HepG2 (cell line): ENCODE measurements around the gene R3HDM1. TPM values are rescaled to one million over a fixed set of nuclear protein-coding genes. Genes with fewer than 3 reads are reported as not detected.

Experiments used
- ATAC-seq: fragments of 200-7000 bp; cut with Tn5 transposase; 3 replicates; pipeline ENCODE4 v1.9.1; 2020; ENCODE audit warnings: mild to moderate bottlenecking, moderate library complexity
- BruUV-seq: library from RNA; stranded (reverse); fragments of 400-500 nt; replicated peaks from 2 replicates; lab custom pipeline; 2021; lab: Mats Ljungman, UMichigan
- CTCF ChIA-PET: fragments of 300-600 bp; formaldehyde crosslinking; extraction: SDS; loops from one replicate; lab custom pipeline; 2021; ENCODE audit warnings: low total read pairs, inconsistent platforms, low intra/inter-chr PET ratio; lab: Yijun Ruan, JAX
- POLR2A ChIA-PET: fragments of 350-600 bp; sonication (Branson Sonifier 250); formaldehyde crosslinking; loops from one replicate; lab custom pipeline; 2020; ENCODE audit warnings: antibody characterized with exemption, inconsistent platforms; lab: Yijun Ruan, JAX
- DNase-seq: peaks from one replicate; pipeline ENCODE4 v3.0.0-alpha.2; 2015; ENCODE audit warnings: low spot score
- FAIRE-seq: peaks from 3 replicates; lab custom pipeline; 2011; peaks lifted over from hg19 to GRCh38; lab: Jason Lieb, UNC
- H2AFZ ChIP-seq: one replicate; pipeline ENCODE4 v1.6.1; 2011; ENCODE audit warnings: low read length, inconsistent platforms
- H3K27ac ChIP-seq: fragments of 300-600 bp; 3 replicates; pipeline ENCODE4 v1.8.0; 2011; ENCODE audit warnings: mixed run types, mild to moderate bottlenecking, mixed read lengths, low read length, inconsistent platforms; ENCODE audit not compliant: insufficient read depth; ENCODE audit errors: extremely low read length
- H3K27me3 ChIP-seq, 2 experiments: fragments of 200-600 bp in 1 of 2; 2 replicates in 1 of 2; 3 replicates in 1 of 2; pipeline versions ENCODE4 v1.6.0 to v1.8.0; 2011; ENCODE audit warnings: low read length in 2 of 2, mild to moderate bottlenecking in 2 of 2, moderate library complexity in 2 of 2, inconsistent platforms in 1 of 2; ENCODE audit not compliant: insufficient read depth in 2 of 2, control insufficient read depth in 1 of 2
- H3K36me3 ChIP-seq, 2 experiments: fragments of 200-600 bp in 1 of 2; replicated peaks in 1 of 2; 2 replicates in 1 of 2; 3 replicates in 1 of 2; pipeline versions ENCODE4 v1.5.1 to v1.8.0; 2011; ENCODE audit warnings: low read length in 2 of 2, inconsistent platforms in 1 of 2; ENCODE audit not compliant: insufficient read depth in 2 of 2, control insufficient read depth in 1 of 2
- H3K4me1 ChIP-seq: 2 replicates; pipeline ENCODE4 v1.5.1; 2012; ENCODE audit warnings: low read length, inconsistent platforms; ENCODE audit not compliant: insufficient read depth
- H3K4me2 ChIP-seq: 2 replicates; pipeline ENCODE4 v1.6.0; 2011; ENCODE audit warnings: low read depth, low read length, inconsistent platforms
- H3K4me3 ChIP-seq, 3 experiments: fragments of 200-600 bp in 1 of 3; sonication (generic), shearing (Covaris generic) in 1 of 3; replicated peaks in 1 of 3; 2 replicates each; pipeline ENCODE4 v1.5.1; 2011 to 2016; ENCODE audit warnings: low read length in 3 of 3, inconsistent platforms in 2 of 3, low read depth in 2 of 3, mild to moderate bottlenecking in 2 of 3, control low read depth in 1 of 3, mixed read lengths in 1 of 3; ENCODE audit not compliant: insufficient read depth in 1 of 3
- H3K79me2 ChIP-seq: one replicate; pipeline ENCODE4 v1.6.1; 2011; ENCODE audit warnings: low read length, inconsistent platforms; ENCODE audit not compliant: insufficient read depth
- H3K9ac ChIP-seq: 2 replicates; pipeline ENCODE4 v1.6.0; 2011; ENCODE audit warnings: mild to moderate bottlenecking, low read depth, low read length, inconsistent platforms; ENCODE audit not compliant: insufficient read depth
- H3K9me3 ChIP-seq: 2 replicates; pipeline ENCODE4 v1.5.1; 2012; ENCODE audit warnings: mild to moderate bottlenecking, low read length
- H4K20me1 ChIP-seq: 2 replicates; pipeline ENCODE4 v1.6.0; 2011; ENCODE audit warnings: inconsistent platforms, mild to moderate bottlenecking, low read length, moderate library complexity; ENCODE audit not compliant: insufficient read depth
- ATAD3A ChIP-seq: sonication (generic); formaldehyde crosslinking; IDR thresholded peaks from 2 replicates; pipeline ENCODE4 v1.4.0; 2020; ENCODE audit warnings: missing genetic modification reagents
- CBX1 ChIP-seq: IDR thresholded peaks from one replicate; pipeline ENCODE4 v1.6.1; 2016; ENCODE audit warnings: antibody characterized with exemption, low read depth
- CBX5 ChIP-seq: sonication (generic); formaldehyde crosslinking; IDR thresholded peaks from 2 replicates; pipeline ENCODE4 v1.4.0; 2020; ENCODE audit warnings: missing genetic modification reagents, borderline replicate concordance
- FOXM1 ChIP-seq: sonication (generic); formaldehyde crosslinking; IDR thresholded peaks from 2 replicates; pipeline ENCODE4 v1.5.0; 2020; ENCODE audit warnings: missing genetic modification reagents
- GATAD2A ChIP-seq: IDR thresholded peaks from 2 replicates; pipeline ENCODE4 v1.6.1; 2016
- KDM5B ChIP-seq: sonication (generic); formaldehyde crosslinking; IDR thresholded peaks from 2 replicates; pipeline ENCODE4 v1.4.0; 2020; ENCODE audit warnings: missing genetic modification reagents, mild to moderate bottlenecking, borderline replicate concordance
- KLF12 ChIP-seq: sonication (generic); formaldehyde crosslinking; IDR thresholded peaks from 2 replicates; pipeline ENCODE4 v1.4.0; 2020; ENCODE audit warnings: missing genetic modification reagents, borderline replicate concordance
- MYC ChIP-seq: sonication (generic); formaldehyde crosslinking; IDR thresholded peaks from 2 replicates; pipeline ENCODE4 v1.9.0; 2021; ENCODE audit warnings: missing genetic modification reagents, borderline replicate concordance
- NR2F1 ChIP-seq, 2 experiments: fragments of 450-650 bp in 1 of 2; formaldehyde crosslinking in 1 of 2; IDR thresholded peaks; 2 replicates each; pipeline versions ENCODE4 v1.5.0 to v1.6.1; 2016 to 2020; ENCODE audit warnings: mild to moderate bottlenecking in 1 of 2, missing compliant biosample characterization in 1 of 2, missing genetic modification reagents in 1 of 2, moderate library complexity in 1 of 2
- POLR2AphosphoS5 ChIP-seq: IDR thresholded peaks from 2 replicates; pipeline ENCODE4 v1.6.1; 2012; ENCODE audit warnings: low read depth, low read length
- RFXANK ChIP-seq: IDR thresholded peaks from 2 replicates; pipeline ENCODE4 v1.6.1; 2016
- SIX4 ChIP-seq: sonication (generic); formaldehyde crosslinking; IDR thresholded peaks from 2 replicates; pipeline ENCODE4 v1.4.0; 2020; ENCODE audit warnings: missing genetic modification reagents
- ZNF354B ChIP-seq: sonication (generic); formaldehyde crosslinking; IDR thresholded peaks from 2 replicates; pipeline ENCODE4 v1.8.0; 2022; ENCODE audit warnings: mild to moderate bottlenecking, missing genetic modification reagents
- WGBS: methylation state at CpG from one replicate; pipeline ENCODE4 v1.1.6; 2017; ENCODE audit warnings: low lambda C conversion rate; 5-methylcytosine and 5-hydroxymethylcytosine counted together
- in situ Hi-C: cut with HindIII; loops from 2 replicates; pipeline ENCODE4 v1.10.0; 2017; ENCODE audit warnings: low pct_unique_long_range_greater_than_20kb; ENCODE audit not compliant: extremely low pct_ligation_motif_present
- intact Hi-C: fragments of 100-400 bp; cut with micrococcal nuclease; formaldehyde crosslinking; loops from one replicate; pipeline ENCODE4 v1.10.0; 2022; ENCODE audit not compliant: unreplicated experiment
- polyA plus RNA-seq, 8 experiments: library from polyadenylated mRNA; depleted of rRNA in 3 of 8; stranded (reverse) in 7 of 8; unstranded in 1 of 8; fragments of >200 nt; fragmentation: Illumina TruSeq in 4 of 8; extraction: Trizol in 4 of 8; gene quantifications; 2 replicates each; pipeline versions ENCODE4 v1.2.1 to v1.2.3, GENCODE V29; 2011 to 2016; ENCODE audit warnings: low read depth in 4 of 8, missing spikeins in 1 of 8, mixed read lengths in 1 of 8; ENCODE audit not compliant: insufficient read depth in 1 of 8
- total RNA-seq, 5 experiments: library from RNA; depleted of rRNA; stranded (reverse); fragments of >200 nt; fragmentation: Illumina TruSeq; extraction: Trizol; gene quantifications; 2 replicates each; pipeline ENCODE4 v1.2.3, GENCODE V29; 2016; ENCODE audit warnings: low read depth in 1 of 5
- TF ChIP-seq, protein P1 (sequence below): sonication (generic); formaldehyde crosslinking; IDR thresholded peaks from 2 replicates; pipeline ENCODE4 v1.4.0; 2020; ENCODE audit warnings: mild to moderate bottlenecking, missing genetic modification reagents
- TF ChIP-seq, protein P2 (sequence below): sonication (generic); formaldehyde crosslinking; IDR thresholded peaks from 2 replicates; pipeline ENCODE4 v1.4.0; 2020; ENCODE audit warnings: mild to moderate bottlenecking, missing genetic modification reagents
- TF ChIP-seq, protein P3 (sequence below): sonication (generic); formaldehyde crosslinking; IDR thresholded peaks from 2 replicates; pipeline ENCODE4 v1.4.0; 2020; ENCODE audit warnings: missing genetic modification reagents

Gene R3HDM1
- total and polyA plus RNA-seq, 2 of the 13 experiments (the other 11 are each of a cell fraction or from before 2014, with no cell fraction given), result 15.7 to 54.3 TPM

GRCh38 chr2:135494917-135495316, 36.4 kb upstream of the R3HDM1 start:
- FAIRE-seq, result no peak
- WGBS, result 91% methylated on average over 2 of the region's 2 CpGs
- CTCF ChIA-PET, result no interaction called here
- TF ChIP-seq ATAD3A (CRISPR knock-in tag) (no peak), NR2F1 (CRISPR knock-in tag; IDR thresholded peaks at IDR 0.05) (no peak), CBX1 (no peak), POLR2AphosphoS5 (no peak), RFXANK (CRISPR knock-in tag) (no peak), GATAD2A (no peak), ZNF354B (CRISPR knock-in tag) (no peak), KDM5B (no peak), SIX4 (CRISPR knock-in tag) (no peak), FOXM1 (no peak), CBX5 (CRISPR knock-in tag) (no peak), KLF12 (no peak), MYC (CRISPR knock-in tag) (no peak)
- TF ChIP-seq, protein P1, sequence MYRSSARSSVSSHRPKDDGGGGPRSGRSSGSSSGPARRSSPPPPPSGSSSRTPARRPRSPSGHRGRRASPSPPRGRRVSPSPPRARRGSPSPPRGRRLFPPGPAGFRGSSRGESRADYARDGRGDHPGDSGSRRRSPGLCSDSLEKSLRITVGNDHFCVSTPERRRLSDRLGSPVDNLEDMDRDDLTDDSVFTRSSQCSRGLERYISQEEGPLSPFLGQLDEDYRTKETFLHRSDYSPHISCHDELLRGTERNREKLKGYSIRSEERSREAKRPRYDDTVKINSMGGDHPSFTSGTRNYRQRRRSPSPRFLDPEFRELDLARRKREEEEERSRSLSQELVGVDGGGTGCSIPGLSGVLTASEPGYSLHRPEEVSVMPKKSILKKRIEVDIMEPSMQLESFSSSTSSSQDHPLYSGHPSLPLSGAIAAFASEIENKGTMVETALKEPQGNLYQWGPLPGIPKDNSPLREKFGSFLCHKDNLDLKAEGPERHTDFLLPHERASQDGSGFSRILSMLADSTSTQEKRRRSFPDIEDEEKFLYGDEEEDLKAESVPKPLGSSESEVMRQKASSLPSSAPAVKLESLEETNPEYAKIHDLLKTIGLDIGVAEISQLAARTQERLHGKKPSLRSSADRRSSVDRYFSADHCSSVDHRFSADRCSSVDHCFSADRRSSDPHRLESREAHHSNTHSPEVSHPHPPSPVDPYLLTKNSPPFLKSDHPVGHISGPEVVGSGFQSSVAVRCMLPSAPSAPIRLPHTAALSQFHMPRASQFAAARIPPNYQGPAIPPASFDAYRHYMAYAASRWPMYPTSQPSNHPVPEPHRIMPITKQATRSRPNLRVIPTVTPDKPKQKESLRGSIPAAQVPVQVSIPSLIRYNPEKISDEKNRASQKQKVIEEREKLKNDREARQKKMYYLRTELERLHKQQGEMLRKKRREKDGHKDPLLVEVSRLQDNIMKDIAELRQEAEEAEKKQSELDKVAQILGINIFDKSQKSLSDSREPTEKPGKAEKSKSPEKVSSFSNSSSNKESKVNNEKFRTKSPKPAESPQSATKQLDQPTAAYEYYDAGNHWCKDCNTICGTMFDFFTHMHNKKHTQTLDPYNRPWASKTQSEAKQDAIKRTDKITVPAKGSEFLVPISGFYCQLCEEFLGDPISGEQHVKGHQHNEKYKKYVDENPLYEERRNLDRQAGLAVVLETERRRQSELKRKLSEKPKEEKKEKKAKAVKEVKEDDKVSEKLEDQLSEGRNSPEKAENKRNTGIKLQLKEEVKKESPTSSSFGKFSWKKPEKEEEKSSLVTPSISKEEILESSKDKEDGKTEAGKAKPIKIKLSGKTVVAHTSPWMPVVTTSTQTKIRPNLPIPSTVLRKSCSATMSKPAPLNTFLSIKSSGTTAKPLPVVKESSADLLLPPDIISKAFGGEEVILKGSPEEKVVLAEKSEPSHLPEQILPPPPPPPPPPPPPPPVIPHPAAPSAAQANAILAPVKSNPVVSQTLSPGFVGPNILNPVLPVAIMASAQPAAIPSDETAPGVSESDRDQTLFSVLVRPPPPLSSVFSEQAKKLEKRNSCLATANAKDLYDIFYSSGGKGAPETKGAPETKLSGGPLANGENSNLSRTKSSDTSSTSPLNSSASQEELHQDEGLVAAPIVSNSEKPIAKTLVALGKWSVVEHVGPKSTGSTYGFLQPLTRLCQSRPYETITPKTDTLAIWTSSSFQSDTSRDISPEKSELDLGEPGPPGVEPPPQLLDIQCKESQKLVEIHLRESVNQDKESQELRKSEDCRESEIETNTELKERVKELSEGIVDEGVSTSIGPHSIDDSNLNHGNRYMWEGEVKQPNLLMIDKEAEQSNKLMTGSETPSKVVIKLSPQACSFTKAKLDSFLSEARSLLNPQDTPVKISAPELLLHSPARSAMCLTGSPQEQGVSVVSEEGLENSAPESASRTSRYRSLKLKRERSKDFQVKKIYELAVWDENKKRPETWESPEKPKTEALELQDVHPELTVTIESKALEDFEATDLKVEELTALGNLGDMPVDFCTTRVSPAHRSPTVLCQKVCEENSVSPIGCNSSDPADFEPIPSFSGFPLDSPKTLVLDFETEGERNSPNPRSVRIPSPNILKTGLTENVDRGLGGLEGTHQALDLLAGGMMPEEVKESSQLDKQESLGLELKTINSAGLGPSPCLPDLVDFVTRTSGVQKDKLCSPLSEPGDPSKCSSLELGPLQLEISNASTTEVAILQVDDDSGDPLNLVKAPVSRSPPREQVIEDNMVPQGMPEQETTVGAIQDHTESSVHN (CRISPR knock-in tag), result no peak
- TF ChIP-seq, protein P2, sequence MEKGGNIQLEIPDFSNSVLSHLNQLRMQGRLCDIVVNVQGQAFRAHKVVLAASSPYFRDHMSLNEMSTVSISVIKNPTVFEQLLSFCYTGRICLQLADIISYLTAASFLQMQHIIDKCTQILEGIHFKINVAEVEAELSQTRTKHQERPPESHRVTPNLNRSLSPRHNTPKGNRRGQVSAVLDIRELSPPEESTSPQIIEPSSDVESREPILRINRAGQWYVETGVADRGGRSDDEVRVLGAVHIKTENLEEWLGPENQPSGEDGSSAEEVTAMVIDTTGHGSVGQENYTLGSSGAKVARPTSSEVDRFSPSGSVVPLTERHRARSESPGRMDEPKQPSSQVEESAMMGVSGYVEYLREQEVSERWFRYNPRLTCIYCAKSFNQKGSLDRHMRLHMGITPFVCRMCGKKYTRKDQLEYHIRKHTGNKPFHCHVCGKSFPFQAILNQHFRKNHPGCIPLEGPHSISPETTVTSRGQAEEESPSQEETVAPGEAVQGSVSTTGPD (CRISPR knock-in tag), result no peak
- TF ChIP-seq, protein P3, sequence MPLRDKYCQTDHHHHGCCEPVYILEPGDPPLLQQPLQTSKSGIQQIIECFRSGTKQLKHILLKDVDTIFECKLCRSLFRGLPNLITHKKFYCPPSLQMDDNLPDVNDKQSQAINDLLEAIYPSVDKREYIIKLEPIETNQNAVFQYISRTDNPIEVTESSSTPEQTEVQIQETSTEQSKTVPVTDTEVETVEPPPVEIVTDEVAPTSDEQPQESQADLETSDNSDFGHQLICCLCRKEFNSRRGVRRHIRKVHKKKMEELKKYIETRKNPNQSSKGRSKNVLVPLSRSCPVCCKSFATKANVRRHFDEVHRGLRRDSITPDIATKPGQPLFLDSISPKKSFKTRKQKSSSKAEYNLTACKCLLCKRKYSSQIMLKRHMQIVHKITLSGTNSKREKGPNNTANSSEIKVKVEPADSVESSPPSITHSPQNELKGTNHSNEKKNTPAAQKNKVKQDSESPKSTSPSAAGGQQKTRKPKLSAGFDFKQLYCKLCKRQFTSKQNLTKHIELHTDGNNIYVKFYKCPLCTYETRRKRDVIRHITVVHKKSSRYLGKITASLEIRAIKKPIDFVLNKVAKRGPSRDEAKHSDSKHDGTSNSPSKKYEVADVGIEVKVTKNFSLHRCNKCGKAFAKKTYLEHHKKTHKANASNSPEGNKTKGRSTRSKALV (CRISPR knock-in tag), result no peak

More at GRCh38 chr2:135494917-135495316, 36.4 kb upstream of the R3HDM1 start:
- Histone ChIP-seq H2AFZ (no peak overlapping the region), H3K4me3 (no peak overlapping the region), H3K27ac (no peak overlapping the region), H3K79me2 (no peaks in the 10 kb centered on the region), H3K4me2 (no peak overlapping the region), H3K4me1 (no peaks in the 10 kb centered on the region), H3K9ac (no peak overlapping the region), H3K36me3 (peaks cover 0 to 10% of the 10 kb centered on the region in 2 experiments; a peak in 2 of 5 replicates), H3K9me3 (peaks cover 10% of the 10 kb centered on the region; the same call in 1 of the 2 replicates), H4K20me1 (no peaks in the 10 kb centered on the region), H3K27me3 (no peaks in the 10 kb centered on the region)
- in situ Hi-C loops (no loop called here), intact Hi-C loops (no loop called here)
- POLR2A ChIA-PET, result no interaction called here
- DNase-seq (no peak), ATAC-seq (no peak)
- BruUV-seq, result no TSS peak
